ENCODE measurements around the gene TRPM5. TPM values are rescaled to one million over a fixed set of nuclear protein-coding genes. Genes with fewer than 3 reads are reported as not detected.

Gene TRPM5
- total and polyA plus RNA-seq, 2 of the 8 experiments (the other 6 are each of a cell fraction or from before 2014, with no cell fraction given), result 0.02 TPM; not detected in 1

GRCh38 chr11:2415171-2415570 lies 29.1 kb downstream of the TRPM5 start (continued):
- no peak for TF ChIP-seq CHD7 (IDR thresholded peaks at IDR 0.05; ENCODE audit: insufficient replicate concordance, low read length)
- no peak for TF ChIP-seq SP2 (IDR thresholded peaks at IDR 0.05; ENCODE audit: low read length)
- no peak for TF ChIP-seq EZH2 (IDR thresholded peaks at IDR 0.05; ENCODE audit: low read depth, low read length, severe bottlenecking)

Data from H1 (cell line).